HFF-Myc (cell line): Measurements from ENCODE around the gene ZBTB42.

Experiments used
- DNase-seq: peaks from one replicate; pipeline ENCODE4 v3.0.0-alpha.2; 2011; ENCODE audit warnings: low read depth; ENCODE audit errors: extremely low read depth
- H3K4me3 ChIP-seq: replicated peaks from 2 replicates; pipeline ENCODE4 v1.5.1; 2011; ENCODE audit warnings: low read depth, mild to moderate bottlenecking, control low read depth, low read length
- CTCF ChIP-seq: IDR thresholded peaks from 2 replicates; pipeline ENCODE4 v1.5.1; 2012; ENCODE audit warnings: mild to moderate bottlenecking, low read depth, low read length, control low read depth; ENCODE audit errors: missing control alignments

The ZBTB42 gene

DNA sequence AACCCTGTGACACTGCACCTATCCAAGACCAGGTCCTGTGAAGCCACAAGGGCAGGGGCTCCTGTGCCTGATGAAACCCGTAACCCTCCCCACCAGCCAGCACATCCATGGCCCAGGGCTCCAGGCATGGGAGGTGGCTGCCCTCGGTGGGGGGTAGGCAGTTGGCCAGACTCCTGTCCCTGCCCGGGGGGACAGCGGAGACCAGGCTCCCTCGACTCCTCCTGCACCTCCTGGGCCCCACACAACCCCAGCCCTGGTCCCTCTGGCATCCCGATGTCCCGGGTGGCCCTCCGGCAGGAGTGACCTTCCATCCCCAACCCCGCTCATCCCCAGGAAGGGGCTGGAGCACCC is 16.7 kb upstream of the ZBTB42 start:
- no peak overlapping the region for H3K4me3 ChIP-seq

DNA sequence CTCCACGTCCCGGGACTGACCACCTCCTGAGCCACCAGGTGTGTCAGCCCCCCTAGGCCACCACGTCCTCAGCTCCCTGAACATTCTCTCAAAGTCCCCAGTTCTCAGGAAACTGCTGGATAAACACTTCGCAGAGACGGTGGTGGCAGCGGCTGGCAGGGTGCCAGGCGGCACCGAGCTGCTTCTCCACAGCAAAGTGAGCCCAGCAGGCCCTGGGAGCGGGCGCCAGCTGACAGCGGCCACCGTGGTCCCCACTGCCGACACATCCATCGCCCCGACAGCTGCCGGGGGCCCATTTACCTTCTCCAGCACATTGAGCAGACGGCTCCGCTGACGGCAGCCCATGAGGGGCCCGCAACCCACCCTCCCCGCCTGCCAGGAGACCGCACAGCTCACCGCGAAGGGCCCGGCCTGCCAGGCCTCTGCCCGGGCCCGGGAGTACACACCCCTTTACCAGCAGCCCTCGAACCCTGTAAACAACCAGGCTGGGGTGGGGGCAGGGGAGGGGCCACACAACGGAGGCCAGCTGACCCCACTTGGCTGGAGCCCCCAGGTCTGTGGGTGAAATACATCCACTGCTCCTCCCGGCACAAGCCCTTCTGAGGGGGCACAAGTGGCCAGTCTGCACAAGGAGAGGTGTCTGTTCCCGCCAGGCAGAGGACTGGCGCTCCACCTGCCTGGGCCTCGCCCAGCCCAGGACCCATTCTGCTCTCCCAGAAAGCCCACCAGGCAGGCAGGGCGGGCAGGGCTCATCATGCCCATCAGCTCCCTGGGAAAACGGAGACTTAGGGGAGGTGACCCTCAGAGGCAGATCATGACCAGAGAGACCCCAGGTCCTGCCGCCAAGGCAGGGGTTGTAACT is 15.8 kb upstream of the ZBTB42 start:
- H3K4me3 ChIP-seq = no peak overlapping the region
- TF ChIP-seq CTCF = no peak
- no peak for DNase-seq

More for the DNA sequence above, 16.7 kb upstream of the ZBTB42 start:
- no peak for DNase-seq
- no peak for TF ChIP-seq CTCF

DNA sequence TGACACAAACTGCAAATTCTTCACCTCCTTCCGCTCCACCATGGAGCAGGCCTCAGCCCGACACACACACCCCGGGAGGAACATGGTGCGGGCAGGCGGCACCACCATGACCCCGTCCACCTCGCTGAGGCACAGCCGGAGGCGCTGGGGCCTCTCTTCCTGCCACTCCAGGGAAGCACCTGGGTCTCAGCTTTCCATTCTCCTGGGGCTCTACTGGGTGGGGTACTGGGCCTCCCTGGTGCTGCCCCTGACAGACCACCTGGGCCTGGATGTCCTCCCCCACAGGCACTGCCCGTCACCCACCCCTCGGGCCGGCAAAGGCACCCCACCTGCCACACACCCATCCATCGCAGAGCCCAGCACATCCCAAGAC is 15.2 kb upstream of the ZBTB42 start:
- no peak overlapping the region for H3K4me3 ChIP-seq
- no peak for TF ChIP-seq CTCF
- no peak for DNase-seq

DNA sequence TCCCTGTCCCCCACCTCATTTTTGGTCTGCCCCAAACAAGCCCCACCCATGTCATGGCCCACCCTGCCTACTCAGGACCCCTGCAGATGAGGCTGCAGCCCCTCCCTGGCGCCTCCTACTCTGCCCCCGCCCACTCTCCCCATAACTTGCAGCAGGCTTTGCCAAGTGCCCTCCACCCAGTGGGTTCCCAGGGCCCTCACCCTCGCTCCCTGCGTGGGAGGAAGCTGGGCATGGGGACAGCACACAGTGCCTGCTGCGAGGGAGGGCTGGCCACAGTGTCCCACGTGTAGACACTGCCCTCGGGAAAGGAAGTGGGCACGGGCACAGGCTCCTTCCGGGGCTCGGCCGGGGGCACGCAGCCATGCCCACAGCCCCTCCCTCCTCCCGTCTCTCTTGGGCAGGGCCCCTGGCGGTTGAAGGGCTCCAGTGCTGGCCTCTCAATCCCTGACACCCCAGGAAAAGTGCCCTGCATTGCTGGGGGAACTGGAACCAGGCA is 14.8 kb upstream of the ZBTB42 start:
- no peak overlapping the region for H3K4me3 ChIP-seq
- no peak for DNase-seq
- TF ChIP-seq CTCF = no peak

DNA sequence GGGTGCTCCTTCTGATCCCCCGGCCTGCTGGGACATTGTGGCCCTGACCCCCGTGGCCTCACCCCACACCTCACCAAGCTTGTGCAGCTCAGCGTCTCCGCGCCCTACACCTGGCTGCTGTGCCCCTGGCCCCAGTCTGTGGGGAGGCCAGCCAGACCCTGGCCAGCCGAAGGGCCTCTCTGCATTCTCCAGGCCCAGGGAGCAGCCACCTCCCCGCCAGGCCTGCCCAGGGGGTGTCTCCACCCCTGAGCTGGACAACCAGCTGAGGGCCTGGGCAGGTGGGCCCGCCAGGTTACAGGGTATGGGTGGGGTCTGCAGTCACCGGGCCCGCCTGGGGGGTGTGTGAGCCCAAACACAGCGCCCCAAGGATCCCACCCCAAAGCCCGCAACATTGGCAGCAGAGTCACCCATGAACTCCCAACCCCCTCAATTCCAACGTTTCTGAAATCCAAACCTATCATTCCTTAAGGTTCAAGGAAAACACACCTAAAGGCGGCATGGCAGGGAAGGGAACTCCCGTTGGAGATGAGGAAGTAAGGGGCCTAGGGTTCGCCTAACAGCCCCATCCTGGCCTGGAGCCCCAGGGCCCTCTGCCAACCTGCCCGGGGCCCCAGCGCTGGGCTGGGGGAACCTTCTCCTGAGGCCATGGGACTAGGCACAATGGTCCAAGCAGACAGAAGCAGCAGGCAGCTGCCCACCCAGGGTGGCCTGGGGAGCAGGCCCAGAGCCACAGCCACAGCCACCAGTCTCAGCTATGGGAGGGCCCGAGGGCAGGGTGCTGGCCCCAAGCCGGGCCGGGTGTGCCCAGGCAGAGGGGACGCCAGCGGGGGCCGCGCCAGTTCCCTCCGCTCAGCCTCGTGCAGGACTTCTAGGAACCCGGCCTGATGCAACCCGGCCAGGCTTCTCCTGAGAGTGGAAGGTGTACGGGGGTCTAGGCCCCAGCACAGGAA is 13.9 kb upstream of the ZBTB42 start:
- no peak for TF ChIP-seq CTCF
- DNase-seq = no peak
- H3K4me3 ChIP-seq = no peak overlapping the region

GRCh38 chr14:104787736-104788135 is 13.2 kb upstream of the ZBTB42 start:
- TF ChIP-seq CTCF = no peak
- DNase-seq = no peak

More at GRCh38 chr14:104787736-104788135, 13.2 kb upstream of the ZBTB42 start:
- H3K4me3 ChIP-seq = no peak overlapping the region
